GM10248 (cell line): ENCODE results near the gene SCFD2.

Experiments used
- CTCF ChIA-PET: fragments of 300-600 bp; sonication (Branson Sonifier 250); formaldehyde crosslinking; extraction: SDS; loops from one replicate; lab custom pipeline; 2021; ENCODE audit warnings: antibody characterized with exemption; lab: Yijun Ruan, JAX
- POLR2A ChIA-PET: fragments of 350-650 bp; sonication (Branson Sonifier 250); formaldehyde crosslinking; extraction: SDS; loops from one replicate; lab custom pipeline; 2020; ENCODE audit warnings: antibody characterized with exemption; lab: Yijun Ruan, JAX
- DNase-seq: peaks from one replicate; pipeline ENCODE4 v3.0.0; 2012; ENCODE audit errors: extremely low spot score
- TF ChIP-seq, protein P1 (sequence below): IDR thresholded peaks from 2 replicates; pipeline ENCODE4 v1.5.1; 2012; ENCODE audit warnings: mild to moderate bottlenecking, low read depth; ENCODE audit errors: extremely low read depth, missing control alignments, control extremely low read depth

Gene SCFD2

DNA sequence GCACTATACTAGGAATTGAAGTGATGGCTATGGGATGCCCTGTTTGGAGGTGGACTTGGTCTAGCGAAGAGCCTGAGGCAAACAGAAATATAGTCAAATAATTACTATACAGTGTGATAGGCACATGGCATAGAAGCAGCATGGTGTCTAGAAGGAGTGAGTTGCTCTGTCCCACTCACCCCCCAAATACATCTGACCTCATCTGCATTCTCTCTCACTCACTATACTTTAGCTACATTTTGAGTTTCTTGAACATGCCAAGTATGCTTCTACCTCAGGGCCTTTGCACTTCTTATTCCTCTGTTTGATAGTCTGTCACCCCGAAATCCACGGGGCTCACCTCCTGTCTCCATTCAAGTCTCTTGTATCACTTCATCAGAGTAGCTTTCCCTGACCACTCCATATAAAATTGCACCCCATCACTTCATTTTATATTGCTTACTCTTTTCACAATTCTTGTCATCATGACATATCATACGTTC, 9.0 kb upstream of the SCFD2 start:
- no peak for DNase-seq
- POLR2A ChIA-PET = no interaction called here
- TF ChIP-seq, protein P1, sequence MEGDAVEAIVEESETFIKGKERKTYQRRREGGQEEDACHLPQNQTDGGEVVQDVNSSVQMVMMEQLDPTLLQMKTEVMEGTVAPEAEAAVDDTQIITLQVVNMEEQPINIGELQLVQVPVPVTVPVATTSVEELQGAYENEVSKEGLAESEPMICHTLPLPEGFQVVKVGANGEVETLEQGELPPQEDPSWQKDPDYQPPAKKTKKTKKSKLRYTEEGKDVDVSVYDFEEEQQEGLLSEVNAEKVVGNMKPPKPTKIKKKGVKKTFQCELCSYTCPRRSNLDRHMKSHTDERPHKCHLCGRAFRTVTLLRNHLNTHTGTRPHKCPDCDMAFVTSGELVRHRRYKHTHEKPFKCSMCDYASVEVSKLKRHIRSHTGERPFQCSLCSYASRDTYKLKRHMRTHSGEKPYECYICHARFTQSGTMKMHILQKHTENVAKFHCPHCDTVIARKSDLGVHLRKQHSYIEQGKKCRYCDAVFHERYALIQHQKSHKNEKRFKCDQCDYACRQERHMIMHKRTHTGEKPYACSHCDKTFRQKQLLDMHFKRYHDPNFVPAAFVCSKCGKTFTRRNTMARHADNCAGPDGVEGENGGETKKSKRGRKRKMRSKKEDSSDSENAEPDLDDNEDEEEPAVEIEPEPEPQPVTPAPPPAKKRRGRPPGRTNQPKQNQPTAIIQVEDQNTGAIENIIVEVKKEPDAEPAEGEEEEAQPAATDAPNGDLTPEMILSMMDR = no peak
- CTCF ChIA-PET = no interaction called here

DNA sequence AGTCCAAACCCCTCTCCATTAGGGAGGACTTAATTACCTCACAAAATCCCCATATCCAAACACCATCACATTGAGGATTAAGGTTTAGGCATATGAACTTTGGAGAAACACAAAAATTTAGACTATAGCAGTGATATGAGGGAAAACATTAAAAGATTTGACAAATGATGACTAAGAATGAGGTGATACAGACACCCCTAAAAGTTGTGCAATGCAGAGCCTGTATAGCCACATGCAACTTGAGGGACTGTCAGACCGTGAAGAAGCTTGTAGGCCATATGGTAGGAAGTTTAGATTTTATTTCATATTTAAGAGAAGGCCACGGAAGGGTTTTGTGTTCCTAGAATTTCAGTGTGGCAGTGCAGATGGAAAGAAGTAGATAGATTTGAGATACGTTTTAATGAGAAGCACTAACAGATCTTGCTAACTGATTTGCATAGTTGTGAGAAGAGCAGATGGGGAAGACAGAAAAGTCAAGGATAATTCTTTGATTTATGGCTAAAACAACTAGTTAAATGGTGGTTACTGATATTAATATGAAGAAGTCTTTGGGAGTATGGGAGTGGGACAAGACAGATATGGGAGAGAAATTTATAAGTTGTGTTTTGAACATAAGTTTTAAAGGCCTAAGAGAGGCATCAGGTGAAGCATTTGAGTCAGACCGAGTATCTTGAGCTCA, 6.1 kb upstream of the SCFD2 start:
- TF ChIP-seq, protein P1 = no peak
- DNase-seq = no peak
- CTCF ChIA-PET = interaction anchor here (1.0 kb wide), 1 partner anchor 18 kb away, joined by 4 read pairs; no protein-coding TSS in a partner anchor
- POLR2A ChIA-PET = no interaction called here

DNA sequence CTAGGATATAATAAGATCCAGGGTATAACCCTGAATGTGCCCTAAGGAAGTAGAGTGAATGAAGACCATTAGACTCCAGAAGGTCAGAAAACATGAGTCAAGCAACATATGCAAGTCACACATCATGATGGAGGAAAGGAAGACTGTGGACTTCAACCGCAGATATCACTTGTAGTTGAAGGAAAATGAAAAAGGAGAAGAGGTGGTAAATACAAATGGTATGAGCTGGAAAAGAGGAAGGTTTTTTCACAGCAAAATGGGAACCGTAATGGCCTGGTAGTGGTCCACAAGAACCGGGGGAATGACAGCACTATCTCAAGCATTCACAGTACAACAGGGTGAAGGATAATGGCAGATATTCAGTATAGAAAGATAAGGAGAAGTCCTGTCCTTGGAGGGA, 5.2 kb upstream of the SCFD2 start:
- POLR2A ChIA-PET = no interaction called here
- TF ChIP-seq, protein P1 = no peak
- DNase-seq = no peak
- CTCF ChIA-PET = interaction anchor here (1.0 to 1.2 kb wide), 2 partner anchors 19 to 864 kb away, joined by 3 to 4 read pairs; no protein-coding TSS in a partner anchor

DNA sequence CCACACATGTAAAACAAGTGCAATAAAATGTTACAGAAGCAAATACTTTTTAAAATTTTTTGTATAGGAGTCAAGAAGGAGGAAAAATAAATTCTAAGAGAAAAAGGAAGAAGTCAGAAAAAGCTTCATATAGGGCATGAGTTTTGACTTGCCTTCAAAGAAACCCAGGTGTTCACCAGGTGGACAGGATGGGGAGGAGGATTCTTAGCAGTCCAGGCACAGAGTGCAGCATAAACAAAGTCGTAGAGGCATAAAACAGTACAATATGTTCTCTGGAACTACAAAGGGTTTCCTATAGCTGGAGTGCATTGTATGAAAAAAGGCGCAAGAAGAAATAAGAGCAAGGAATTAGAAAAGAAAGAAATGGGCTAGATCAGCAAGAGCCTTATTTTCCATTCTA, 1.9 kb upstream of the SCFD2 start:
- TF ChIP-seq, protein P1 = no peak
- ChIA-PET POLR2A (no interaction called here), CTCF (interaction anchor here (2.0 kb wide), 1 partner anchor 9 kb away, joined by 5 read pairs; the partner anchor contains the start of gene FIP1L1)
- DNase-seq = no peak

DNA sequence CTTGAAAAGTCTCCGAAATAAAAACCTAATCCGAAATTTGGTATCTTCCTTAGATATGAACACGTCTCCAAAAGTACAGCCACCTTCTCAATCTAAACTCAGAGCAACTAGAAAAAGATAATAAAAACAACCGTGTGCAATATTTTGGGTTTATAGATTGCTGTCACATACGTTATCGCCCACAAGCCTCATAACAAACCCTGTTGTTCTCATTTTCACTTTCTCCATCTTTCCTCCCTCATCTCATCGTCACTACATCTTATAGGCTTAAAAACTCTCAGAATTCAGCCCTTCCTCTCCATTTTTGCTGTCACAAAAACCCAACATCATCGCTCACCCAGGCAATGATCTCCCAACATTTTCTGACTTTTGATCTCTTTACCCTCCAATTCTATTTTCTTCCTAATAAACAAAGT, 448 bp upstream of the SCFD2 start:
- TF ChIP-seq, protein P1 = no peak
- ChIA-PET POLR2A (interaction anchor here (0.9 kb wide), 1 partner anchor 382 kb away, joined by 3 read pairs; no protein-coding TSS in a partner anchor), CTCF (interaction anchor here (1.4 to 2.0 kb wide), 3 partner anchors 10 to 14 kb away, joined by 4 to 6 read pairs (median 5); partner anchors contain the start of gene FIP1L1)
- peak; percentile 15 for DNase-seq

DNA sequence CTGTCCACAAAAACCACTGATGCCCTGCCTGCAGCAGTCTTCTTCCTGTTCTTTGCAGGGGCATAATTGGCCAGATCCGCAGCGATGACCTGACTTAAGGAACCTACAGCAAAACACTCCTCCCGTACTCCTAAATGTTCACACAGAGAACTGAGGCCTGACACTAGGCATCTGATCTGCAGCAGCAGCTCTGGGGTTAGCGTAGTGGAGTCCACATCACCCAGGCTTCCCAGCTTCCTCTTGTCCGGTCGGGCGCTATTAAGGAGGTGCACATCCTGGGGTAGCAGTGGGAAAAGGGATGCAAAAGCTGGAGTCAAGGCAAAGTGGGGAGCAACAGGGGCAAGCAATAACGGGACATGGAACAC, 758 bp downstream of the SCFD2 start:
- TF ChIP-seq, protein P1 = no peak
- ChIA-PET POLR2A (interaction anchor here (1.4 kb wide), 1 partner anchor 12 kb away, joined by 5 read pairs; the partner anchor contains the start of gene FIP1L1), CTCF (no interaction called here)
- peak; percentile 24 for DNase-seq
